ENCODE data around the gene SMIM22. TPM values are rescaled to one million over a fixed set of nuclear protein-coding genes. Genes with fewer than 3 reads are reported as not detected.
"Not testable (repeated sequence)": the region's sequence is repeated elsewhere in the genome, so short reads cannot be mapped to it uniquely, and the experiment has no call there.

SMIM22 gene
- total and polyA plus RNA-seq, 7 donors, result 0.32 TPM; not detected in 6

DNA sequence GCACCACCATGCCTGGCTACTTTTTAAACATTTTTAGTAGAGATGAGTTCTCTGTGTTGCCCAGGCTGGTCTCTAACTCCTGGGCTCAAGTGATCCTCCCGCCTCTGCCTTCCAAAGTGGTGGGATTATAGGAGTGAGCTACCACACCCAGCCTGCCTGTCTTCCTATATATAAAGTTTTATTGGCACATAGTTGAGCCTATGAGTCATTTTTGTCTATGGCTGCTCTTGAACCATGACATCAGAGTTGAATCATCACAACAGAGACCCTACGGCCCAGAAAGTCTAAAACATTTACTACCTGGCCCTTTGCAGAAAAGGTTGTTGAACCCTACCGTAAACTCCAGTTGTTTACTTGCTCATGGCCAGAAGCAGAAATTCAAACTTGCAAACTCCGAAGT is 14.9 kb upstream of the SMIM22 start:
- Histone ChIP-seq H3K27me3 (ENCODE audit: insufficient read depth in 3 of 3, low read length in 2 of 3) (no peaks in the 10 kb centered on the region), H3K36me3 (ENCODE audit: insufficient read depth in 1 of 2, low read depth in 1 of 2) (no peaks in the 10 kb centered on the region), H3K27ac (no peak overlapping the region), H3K9me3 (no peaks in the 10 kb centered on the region), H3K4me1 (no peaks in the 10 kb centered on the region), H3K4me3 (no peak overlapping the region)
- intact Hi-C loops (cut with DNase I), result no loop called here
- ATAC-seq (no peak), DNase-seq (no peak)
- TF ChIP-seq, protein P1, sequence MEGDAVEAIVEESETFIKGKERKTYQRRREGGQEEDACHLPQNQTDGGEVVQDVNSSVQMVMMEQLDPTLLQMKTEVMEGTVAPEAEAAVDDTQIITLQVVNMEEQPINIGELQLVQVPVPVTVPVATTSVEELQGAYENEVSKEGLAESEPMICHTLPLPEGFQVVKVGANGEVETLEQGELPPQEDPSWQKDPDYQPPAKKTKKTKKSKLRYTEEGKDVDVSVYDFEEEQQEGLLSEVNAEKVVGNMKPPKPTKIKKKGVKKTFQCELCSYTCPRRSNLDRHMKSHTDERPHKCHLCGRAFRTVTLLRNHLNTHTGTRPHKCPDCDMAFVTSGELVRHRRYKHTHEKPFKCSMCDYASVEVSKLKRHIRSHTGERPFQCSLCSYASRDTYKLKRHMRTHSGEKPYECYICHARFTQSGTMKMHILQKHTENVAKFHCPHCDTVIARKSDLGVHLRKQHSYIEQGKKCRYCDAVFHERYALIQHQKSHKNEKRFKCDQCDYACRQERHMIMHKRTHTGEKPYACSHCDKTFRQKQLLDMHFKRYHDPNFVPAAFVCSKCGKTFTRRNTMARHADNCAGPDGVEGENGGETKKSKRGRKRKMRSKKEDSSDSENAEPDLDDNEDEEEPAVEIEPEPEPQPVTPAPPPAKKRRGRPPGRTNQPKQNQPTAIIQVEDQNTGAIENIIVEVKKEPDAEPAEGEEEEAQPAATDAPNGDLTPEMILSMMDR (IDR thresholded peaks at IDR 0.05), result no peak
- WGBS, 3 donors, result 74 to 80% (median 77%) methylated on average over 4 of the region's 4 CpGs

DNA sequence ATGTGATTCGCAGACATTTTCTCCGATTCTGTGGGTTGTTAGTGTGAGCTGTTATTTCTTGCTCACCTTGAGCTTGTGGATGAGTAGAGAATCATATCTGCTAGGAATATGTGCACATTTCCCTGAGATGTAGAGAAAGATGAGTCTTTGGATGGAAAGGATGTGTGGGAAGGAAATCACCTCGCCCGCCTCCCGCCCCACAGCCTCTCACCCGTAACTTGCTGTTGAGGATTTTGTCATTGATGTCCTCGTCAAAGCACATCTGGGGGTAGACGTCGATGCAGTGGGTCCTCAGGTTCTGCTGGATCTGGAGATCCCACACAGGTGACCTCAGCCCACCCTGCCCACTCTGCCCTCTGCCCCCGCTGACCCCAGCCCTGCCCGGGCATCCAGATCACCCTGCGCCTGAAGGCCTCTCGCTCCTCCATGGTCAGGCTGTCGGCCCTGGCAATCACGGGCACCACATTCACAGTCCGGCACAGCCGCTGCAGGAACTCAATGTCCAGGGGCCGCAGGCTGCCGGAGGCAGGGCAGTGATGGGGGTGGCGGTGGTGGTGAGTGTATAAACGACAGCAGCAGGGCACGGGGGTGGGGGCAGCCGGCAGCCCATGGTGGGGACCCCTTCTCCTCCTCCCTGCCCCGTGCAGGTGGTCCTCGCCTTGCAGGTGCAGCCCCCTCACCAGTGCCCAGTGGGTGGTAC is 11.8 kb upstream of the SMIM22 start:
- H3K9me3 ChIP-seq, result no peaks in the 10 kb centered on the region
- no peaks in the 10 kb centered on the region for H3K36me3 ChIP-seq (ENCODE audit: insufficient read depth in 1 of 2, low read depth in 1 of 2)
- intact Hi-C loops (cut with DNase I), result no loop called here
- no peak overlapping the region for H3K4me3 ChIP-seq
- H3K4me1 ChIP-seq, result no peaks in the 10 kb centered on the region
- H3K27ac ChIP-seq, result no peak overlapping the region
- no peak for ATAC-seq
- 86 to 89% (median 86%) methylated on average over 23 to 25 of the region's 25 CpGs for WGBS, 3 donors
- DNase-seq, result no peak
- no peaks in the 10 kb centered on the region for H3K27me3 ChIP-seq (ENCODE audit: insufficient read depth in 3 of 3, low read length in 2 of 3)
- TF ChIP-seq, protein P1 (IDR thresholded peaks at IDR 0.05), result no peak

DNA sequence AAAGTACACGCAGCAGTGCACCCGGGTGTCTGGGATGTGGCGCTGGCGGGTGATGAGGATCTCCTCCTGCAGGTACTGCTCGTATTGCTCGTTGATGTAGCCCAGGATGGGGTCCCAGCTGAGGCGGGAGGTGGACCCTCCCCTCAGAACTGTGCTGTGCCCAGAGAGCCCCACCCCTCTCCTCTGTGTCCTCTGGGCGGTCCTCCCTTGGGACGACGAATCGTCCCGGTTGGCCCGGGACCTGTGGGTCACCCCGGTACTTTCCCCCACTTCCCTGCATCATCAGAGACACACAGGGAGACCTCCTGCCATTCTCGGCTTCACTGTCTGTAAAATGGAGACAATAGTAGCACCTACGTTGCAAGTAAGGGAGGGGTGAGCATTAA is 11.2 kb upstream of the SMIM22 start:
- Histone ChIP-seq H3K9me3 (no peaks in the 10 kb centered on the region), H3K4me1 (no peaks in the 10 kb centered on the region), H3K36me3 (ENCODE audit: insufficient read depth in 1 of 2, low read depth in 1 of 2) (no peaks in the 10 kb centered on the region), H3K27ac (no peak overlapping the region), H3K27me3 (ENCODE audit: insufficient read depth in 3 of 3, low read length in 2 of 3) (no peaks in the 10 kb centered on the region), H3K4me3 (no peak overlapping the region)
- intact Hi-C loops (cut with DNase I), result no loop called here
- TF ChIP-seq, protein P1 (IDR thresholded peaks at IDR 0.05), result no peak
- DNase-seq (no peak), ATAC-seq (no peak)
- 61 to 68% (median 67%) methylated on average over 16 of the region's 16 CpGs for WGBS, 3 donors

DNA sequence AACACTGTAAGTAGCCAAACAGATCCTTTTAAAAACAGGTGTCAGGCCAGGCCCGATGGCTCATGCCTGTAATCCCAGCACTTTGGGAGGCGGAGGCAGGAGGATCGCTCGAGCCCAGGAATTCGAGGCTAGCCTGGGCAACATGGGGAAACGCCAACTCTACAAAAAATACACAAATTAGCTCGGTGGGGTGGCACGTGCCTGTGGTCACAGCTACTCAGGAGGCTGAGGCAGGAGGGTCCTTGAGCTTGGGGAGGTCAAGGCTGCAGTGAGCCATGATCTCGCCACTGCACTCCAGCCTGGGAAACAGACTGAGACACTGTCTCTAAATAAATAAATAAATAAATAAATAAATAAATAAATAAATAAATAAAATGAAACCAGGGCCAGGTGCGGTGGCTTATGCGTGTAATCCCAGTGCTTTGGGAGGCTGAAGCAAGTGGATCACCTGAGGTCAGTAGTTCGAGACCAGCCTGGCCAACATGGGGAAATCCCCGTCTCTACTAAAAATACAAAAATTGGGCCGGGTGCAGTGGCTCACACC is 10.7 kb upstream of the SMIM22 start:
- H3K36me3 ChIP-seq (ENCODE audit: insufficient read depth in 1 of 2, low read depth in 1 of 2); H3K9me3 ChIP-seq; H3K4me1 ChIP-seq; H3K27ac ChIP-seq; H3K4me3 ChIP-seq; ATAC-seq; H3K27me3 ChIP-seq (ENCODE audit: insufficient read depth in 3 of 3, low read length in 2 of 3); DNase-seq; intact Hi-C loops (cut with DNase I): not testable (repeated sequence)
- WGBS, 3 donors, result 72 to 80% (median 73%) methylated on average over 14 of the region's 14 CpGs

DNA sequence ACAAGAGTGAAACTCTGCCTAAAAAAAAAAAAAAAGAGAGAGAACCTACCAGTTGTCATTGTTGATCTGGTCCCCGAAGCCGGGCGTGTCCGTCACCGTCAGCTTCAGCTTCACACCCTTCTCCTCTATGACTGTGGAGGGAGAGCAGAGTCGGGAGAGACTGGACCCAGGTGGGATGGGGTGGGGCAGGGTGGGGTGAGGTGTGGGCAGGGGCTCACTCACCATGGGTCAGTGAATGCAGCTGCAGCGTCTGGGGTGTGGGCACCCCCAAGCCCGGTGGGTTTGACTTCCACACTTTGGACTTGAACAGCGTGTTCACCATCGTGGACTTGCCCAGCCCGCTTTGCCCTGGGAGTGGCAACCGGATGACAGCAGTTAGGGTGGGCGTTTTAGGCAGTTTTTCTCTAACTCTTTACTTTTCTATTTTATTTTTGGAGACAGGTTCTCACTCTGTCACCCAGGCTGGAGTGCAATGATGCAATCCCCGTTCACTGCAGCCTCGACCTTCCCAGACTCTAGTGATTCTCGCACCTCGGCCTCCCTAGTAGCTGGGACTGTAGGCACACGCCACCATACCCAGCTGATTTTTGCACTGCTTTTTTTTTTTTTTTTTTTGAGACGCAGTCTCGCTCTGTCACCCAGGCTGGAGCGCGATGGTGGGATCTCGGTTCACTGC is 9.3 kb upstream of the SMIM22 start:
- Histone ChIP-seq H3K27ac (no peak overlapping the region), H3K4me1 (no peaks in the 10 kb centered on the region), H3K27me3 (ENCODE audit: insufficient read depth in 3 of 3, low read length in 2 of 3) (no peaks in the 10 kb centered on the region), H3K4me3 (no peak overlapping the region), H3K9me3 (no peaks in the 10 kb centered on the region), H3K36me3 (ENCODE audit: insufficient read depth in 1 of 2, low read depth in 1 of 2) (no peaks in the 10 kb centered on the region)
- 89 to 90% (median 89%) methylated on average over 21 to 23 of the region's 23 CpGs for WGBS, 3 donors
- intact Hi-C loops (cut with DNase I), result no loop called here
- no peak for ATAC-seq
- TF ChIP-seq, protein P1 (IDR thresholded peaks at IDR 0.05), result no peak
- DNase-seq, result no peak

Measured in psoas muscle (tissue), 8 donors.